Brain pericyte (primary cell): ENCODE measurements around the gene CCDC184.
"Not testable (repeated sequence)": the region's sequence is repeated elsewhere in the genome, so short reads cannot be mapped to it uniquely, and the experiment has no call there.

Experiments used
- DNase-seq: peaks from one replicate; pipeline ENCODE4 v3.0.0-alpha.2; 2012; ENCODE audit warnings: low read depth, low spot score

The CCDC184 gene

DNA sequence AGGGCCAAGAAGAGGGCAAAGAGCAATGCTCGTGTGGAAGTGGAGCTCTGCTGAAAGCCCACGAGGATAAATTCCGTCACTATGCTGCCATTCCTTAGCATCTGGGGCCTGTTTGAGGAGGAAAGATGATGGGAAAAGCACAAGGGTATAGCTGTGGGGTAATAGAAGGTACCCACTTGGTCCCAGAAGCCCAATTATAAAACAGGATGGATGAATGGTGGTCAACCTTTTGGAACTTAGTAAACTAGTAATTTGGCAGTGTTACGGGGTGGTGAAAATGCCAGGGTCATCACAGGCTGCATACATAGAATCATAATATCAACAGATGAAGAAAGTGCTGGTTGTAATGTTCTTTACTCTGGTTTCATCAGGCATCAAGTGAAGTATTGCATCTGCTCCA is 19.7 kb downstream of the CCDC184 start, which contains the start of gene OR10AD1:
TSS of gene OR10AD1 (minus strand) at position 101 of the 400 bp plus-strand sequence. CDS start at position 101, 0 bp downstream.
- no peak for DNase-seq

DNA sequence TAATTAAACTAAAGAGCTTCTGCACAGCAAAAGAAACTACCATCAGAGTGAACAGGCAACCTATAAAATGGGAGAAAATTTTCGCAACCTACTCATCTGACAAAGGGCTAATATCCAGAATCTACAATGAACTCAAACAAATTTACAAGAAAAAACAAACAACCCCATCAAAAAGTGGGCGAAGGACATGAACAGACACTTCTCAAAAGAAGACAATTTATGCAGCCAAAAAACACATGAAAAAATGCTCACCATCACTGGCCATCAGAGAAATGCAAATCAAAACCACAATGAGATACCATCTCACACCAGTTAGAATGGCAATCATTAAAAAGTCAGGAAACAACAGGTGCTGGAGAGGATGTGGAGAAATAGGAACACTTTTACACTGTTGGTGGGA is 26.1 kb downstream of the CCDC184 start:
- DNase-seq = not testable (repeated sequence)

DNA sequence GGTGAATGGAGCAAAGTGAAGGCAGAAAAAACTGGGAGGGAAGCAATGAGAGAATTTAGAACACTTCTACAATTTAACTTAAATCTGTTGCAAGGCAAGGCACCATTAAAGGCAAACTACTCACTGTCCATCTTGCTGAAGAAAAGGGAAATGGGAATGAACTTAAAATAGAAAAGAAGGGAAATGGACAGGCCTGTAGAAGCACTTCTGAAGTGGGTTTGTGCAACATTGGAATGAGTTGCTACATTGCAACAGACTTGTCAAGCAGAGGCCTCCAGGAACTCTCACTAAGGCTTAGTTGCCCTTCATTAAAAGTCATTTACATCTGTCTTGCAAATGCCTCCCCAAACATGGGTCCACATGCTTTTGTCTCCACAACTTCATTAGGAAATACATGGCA is 33.3 kb downstream of the CCDC184 start:
- DNase-seq = no peak

DNA sequence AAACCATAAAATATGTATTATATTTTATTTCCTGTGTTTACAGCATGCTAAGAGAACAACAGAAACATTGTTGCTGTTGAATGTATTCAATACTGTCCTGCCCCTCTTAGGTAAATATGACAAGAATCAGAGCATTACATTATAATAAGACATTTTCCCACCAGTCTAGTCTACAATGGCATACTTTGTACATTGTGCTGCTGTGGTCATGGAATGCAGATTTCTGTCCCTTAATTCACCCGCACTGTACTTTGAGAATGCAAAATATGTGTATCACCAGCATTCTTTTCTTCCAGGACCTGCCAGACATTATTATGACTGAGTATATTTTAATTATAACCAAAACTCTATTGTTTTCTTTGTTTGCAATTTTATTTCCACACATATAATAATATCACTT is 36.2 kb downstream of the CCDC184 start:
- no peak for DNase-seq

DNA sequence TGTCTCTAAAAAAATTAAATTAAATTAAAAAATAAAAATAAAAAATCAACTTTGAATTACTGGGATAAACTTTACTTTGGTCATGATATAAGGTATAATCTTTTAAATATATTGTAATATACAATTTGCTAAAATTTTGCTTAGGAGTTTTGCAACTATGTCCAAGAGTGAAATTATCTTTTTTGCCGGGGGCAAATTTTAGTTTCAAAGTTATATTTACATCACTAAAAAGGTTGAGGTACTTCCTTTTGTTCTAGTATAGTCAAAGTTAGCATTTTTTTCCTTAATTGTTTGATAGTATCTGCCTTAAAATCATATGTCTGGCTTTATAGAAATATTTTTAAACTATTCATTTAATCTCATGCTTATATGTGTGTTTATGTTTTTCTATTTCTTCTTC is 37.3 kb downstream of the CCDC184 start:
- no peak for DNase-seq

DNA sequence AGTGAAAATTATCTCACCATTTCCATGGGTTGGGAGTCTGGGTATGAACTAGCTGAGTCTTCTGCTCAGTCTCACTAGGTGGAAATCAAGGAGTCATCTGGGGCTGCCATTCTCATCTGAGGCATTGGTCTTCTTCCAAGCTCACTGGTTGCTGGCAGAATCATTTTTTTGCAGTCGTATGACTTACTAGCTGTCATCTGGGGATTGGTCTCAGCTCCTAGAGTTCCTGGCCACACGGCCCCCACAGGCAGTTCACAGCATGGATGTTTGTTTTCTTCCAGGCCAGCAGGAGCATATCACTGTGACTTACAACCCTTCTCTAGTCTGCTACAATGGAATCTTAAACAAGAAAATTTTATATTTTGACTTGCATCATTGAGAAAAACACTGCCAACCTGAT is 38.2 kb downstream of the CCDC184 start:
- no peak for DNase-seq

DNA sequence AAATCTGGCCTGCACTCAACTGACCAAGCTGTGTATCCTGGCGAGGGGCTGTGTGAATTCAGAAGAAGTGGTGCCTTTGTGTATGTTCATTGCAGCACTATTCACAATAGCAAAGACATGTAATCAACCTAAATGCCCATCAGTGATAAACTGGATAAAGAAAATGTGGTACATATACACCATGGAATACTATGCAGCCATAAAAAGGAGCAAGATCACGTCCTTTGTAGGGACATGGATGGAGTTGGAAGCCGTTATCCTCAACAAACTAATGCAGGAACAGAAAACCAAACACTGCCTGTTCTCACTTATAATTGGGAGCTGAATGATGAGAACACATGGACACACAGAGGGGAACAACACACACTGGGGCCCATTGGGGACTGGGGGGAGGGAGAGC is 41.1 kb downstream of the CCDC184 start:
- DNase-seq = not testable (repeated sequence)

DNA sequence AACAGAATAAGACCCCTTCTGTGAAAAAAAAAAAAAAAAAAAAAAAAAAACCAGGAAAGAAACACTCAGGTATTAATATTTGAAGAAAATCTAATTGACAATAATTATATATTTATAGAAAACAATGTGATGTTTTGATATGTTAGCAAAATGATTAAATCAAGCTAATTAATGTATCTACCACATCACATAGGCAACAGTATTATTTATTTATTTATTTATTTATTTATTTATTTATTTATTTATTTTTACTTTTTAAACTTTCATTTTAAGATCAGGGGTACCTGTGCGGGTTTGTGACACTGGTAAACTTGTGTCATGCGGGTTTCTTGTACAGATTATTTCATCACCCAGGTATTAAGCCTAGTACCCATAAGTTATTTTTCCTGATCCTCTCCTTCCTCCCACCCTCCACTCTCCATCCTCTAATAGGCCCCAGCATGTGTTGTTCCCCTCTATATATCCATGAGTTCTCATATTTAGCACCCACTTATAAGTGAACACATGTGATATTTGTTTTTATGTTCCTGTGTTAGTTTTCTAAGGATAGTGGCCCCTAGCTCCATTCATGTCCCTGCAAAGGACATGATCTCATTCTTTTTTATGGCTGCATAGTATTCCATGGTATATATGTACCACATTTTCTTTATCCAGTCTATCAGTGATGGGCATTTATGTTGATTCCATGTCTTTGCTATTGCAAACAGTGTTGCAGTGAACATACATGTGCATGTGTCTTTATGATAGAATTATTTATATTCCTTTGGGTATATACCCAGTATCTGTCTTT is 47.9 kb downstream of the CCDC184 start:
- DNase-seq = not testable (repeated sequence)
